Activated CD8-positive, alpha-beta memory T cell treated with anti-CD3 and anti-CD28 coated beads, Interleukin-2, amount 50 U/mL, for 1 hour (primary cell): ENCODE results near the gene MPZL3.
"Not testable (repeated sequence)": the region's sequence is repeated elsewhere in the genome, so short reads cannot be mapped to it uniquely, and the experiment has no call there.

Experiments used
- DNase-seq: peaks from one replicate; pipeline ENCODE4 v3.0.0-alpha.2; 2020; ENCODE audit errors: extremely low read depth

Gene MPZL3

GRCh38 chr11:118212781-118213191, 39.4 kb downstream of the MPZL3 start:
- no peak for DNase-seq

- DNase-seq = no peak
These were observed 39.9 kb downstream of the MPZL3 start for GRCh38 chr11:118212131-118212725.

- no peak for DNase-seq
These were observed 41.2 kb downstream of the MPZL3 start for GRCh38 chr11:118211006-118211405.

DNA sequence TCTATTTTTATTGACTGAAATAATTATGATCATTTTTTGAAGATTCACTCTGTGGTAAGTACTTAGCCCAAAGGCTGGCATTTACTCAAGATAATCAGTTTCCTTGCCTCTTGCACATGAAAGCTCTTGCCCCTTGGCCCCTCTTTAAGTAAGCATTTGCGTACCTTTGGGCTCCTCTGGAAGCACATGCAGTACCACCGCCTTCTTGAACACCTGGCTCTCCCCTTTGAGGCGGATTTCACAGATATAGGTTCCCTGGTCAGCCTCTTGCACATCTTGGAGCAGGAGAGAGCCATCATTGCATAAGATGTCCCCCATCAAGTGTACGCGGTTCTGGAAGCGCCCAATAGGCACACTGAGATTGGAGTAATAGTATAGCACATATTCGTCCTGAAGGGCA, 41.8 kb downstream of the MPZL3 start:
- no peak for DNase-seq

GRCh38 chr11:118209033-118209432, 43.1 kb downstream of the MPZL3 start:
- no peak for DNase-seq

DNA sequence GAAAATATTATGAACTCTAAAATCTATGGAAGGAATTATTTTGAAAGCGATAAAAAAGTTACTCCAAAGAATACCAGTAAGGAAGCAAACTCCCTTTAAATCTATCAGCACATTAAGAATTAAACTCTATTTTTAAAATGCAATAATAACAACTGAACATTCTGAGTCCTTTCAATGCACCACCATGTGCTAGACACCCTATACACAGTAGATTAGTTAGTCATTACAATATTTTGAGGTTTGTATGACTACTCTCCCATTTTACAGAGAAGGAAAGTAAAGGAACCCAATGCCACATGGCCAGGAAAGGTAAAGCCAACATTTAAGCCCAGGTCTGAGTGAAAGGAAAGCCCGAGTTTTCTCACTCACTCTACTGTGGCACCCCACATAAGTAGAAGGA, 45.1 kb downstream of the MPZL3 start:
- no peak for DNase-seq

- DNase-seq = no peak
These were observed 45.7 kb downstream of the MPZL3 start for GRCh38 chr11:118206391-118207031.

DNA sequence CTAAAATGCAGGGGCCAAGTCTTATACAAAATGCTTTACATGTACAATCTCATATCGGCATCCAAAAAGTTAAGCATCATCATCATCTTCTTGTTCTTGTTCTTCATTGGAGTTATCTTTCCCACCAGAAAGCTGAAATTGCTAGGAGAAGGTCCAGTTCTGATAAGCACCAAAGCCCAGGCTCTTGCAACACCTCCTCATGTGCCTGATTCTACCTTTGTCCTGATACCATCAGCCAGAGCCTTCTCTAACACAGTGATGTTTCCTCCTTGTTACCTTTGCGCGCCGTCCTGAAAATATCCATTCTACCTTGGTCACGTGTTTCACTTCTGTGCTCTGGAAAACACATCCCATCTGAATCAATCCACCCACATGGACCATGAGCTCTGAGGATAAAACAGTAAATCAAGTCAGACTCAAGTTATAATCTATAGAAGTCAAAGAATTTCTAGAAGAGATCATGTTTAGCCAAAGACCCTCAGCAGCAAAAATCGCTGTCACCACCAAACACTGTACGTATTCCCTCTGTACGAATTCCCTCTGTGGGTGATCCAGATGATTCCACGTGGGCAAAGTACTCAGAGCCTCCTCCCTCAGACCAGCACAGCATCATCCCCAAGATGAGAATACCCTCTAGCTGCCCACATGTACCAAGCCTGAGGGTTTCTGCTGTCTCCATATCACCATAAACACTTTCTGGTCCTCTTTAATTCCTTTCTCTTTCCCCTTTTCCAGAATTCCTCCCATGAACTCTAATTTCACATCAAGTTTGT, 46.4 kb downstream of the MPZL3 start:
- no peak for DNase-seq

- DNase-seq = no peak
These were observed 49.4 kb downstream of the MPZL3 start for GRCh38 chr11:118202599-118203422.

DNA sequence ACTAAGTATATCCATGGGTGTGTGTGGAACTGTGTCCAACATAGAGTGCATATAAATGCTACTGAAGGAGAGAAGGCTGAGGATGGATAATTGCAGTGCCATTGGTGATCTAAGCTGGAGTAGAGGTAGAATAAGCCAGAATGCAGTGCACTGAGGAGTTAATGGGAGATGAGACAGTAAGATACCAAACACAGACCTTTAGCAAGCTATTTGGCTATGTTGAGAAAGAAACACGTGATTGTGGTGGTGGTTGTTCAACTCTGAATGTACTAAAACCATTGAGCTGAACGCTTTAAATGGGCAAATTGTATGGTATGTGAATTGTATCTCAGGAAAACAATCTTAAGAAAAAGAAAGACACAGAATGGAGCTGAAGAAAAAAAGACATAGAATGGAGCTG, 50.2 kb downstream of the MPZL3 start:
- DNase-seq = no peak

DNA sequence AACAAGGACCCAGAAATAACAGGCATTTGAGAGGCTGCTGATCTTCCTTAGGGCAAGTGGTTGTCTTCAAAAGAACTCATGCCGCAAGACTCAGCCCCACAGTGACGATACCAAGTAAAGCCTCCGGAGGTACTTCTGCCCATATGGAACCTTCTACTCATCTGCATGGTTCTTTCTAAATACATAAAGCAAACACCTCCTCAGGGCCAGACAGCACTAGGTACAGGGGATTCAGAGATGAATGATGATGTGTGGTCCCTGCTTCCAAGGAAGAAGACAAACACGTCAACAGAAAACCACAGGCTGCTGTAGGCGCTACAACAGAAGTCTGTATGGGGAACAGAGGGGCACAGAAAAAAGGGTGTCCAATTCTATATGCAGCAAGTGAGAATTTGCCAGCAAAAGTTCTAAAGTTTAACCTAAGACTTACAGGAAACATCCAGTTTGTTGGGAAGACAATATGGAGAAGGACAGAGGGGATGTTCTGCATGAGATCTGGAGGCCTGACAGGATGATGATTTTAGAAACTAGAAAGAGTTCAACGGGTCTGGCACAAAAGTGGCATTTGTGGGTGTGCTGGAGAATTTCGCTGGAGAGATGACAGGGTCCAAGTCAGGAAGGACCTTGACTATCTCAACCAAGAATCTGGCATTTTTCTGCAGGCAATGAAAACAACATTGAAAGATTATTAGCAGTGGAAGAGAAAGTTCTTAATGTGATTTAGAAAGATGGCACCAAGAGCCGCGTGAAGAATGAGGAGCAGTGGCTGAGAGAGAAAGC, 51.1 kb downstream of the MPZL3 start:
- DNase-seq = peak; percentile 58

- no peak for DNase-seq
These were observed 51.7 kb downstream of the MPZL3 start for GRCh38 chr11:118200497-118200896.

DNA sequence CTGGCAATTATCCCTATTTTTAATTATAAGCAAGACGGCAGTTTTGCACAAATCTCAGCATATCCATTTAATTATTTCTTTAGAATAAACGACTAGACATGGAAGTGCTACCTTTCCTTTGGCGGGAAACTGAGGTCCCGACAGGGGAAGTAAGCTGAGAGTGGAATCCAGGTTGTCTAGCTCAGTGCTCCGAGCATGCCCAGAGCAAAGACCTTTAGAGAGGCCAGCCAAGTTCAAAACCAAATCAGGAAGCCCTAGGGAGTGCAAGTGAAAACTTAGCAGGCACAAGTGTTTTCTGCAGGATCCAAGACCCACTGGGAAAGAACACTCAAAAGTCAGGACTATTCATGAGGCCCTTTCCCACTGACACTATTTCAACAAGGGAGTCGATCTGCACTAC, 53.0 kb downstream of the MPZL3 start:
- no peak for DNase-seq

- peak; percentile 66 for DNase-seq
These were observed 53.8 kb downstream of the MPZL3 start for GRCh38 chr11:118198370-118198769.

GRCh38 chr11:118194835-118195627, 57.1 kb downstream of the MPZL3 start:
- no peak for DNase-seq

GRCh38 chr11:118193910-118194566, 58.1 kb downstream of the MPZL3 start:
- no peak for DNase-seq

- not testable (repeated sequence) for DNase-seq
These were observed 59.3 kb downstream of the MPZL3 start for GRCh38 chr11:118192817-118193216.

DNA sequence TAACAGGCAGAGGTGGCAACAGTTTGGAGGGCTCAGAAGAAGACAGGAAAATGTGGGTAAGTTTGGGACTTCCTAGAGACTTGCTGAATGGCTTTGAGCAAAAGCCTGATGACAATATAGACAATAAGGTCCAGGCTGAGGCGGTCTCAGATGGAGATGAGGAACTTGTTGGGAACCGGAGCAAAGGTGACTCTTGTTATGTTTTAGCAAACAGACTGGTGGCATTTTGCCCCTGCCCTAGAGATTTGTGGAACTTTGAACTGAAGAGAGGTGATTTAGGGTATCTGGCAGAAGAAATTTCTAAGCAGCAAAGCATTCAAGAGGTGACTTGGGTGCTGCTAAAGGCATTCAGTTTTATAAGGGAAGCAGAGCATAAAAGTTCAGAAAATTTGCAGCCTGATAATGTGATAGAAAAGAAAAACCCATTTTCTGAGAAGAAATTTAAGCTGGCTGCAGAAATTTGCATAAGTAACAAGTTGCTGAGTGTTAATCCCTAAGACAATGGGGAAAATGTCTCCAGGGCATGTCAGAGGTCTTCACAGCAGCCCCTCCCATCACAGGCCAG, 61.1 kb downstream of the MPZL3 start:
- not testable (repeated sequence) for DNase-seq

DNA sequence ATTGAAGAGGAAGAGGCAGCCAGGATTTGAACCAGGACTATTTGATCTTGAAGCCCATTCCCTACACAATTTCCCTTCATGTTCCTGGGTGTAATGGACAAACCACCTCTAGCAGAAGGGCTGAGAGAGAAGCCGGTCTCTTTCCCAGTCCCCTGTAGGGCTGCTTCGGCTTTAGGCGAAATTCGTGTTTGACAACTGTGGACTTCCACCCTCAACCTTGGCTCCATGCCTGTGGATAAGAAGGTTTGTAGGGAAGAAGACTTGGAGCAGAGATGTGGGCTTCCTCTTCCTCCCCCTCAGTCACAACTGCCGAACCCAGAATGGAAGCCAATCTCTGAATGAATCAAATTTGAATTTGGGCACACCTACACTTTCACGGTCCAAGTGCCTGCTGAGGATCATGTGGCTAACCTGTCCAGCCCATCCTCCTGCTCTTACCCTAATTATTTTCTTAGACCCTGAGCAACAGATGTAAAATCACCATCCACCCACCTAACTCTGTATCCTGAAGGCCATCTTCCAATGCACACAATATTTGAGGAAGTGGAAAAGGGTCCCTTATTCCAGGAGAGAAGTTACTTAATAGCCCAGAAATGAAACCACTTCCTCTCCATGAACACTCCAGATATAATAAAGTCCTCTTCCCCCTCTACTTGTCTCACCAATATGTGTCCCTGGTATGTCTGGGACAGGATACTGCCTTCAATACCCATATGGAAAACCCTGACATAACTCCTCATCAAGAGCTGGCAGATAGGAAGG, 65.6 kb downstream of the MPZL3 start:
- DNase-seq = no peak
